Glomerular endothelial cell (primary cell): ENCODE data around the gene PCCB. TPM values are rescaled to one million over a fixed set of nuclear protein-coding genes. Genes with fewer than 3 reads are reported as not detected.
"Not testable (repeated sequence)": the region's sequence is repeated elsewhere in the genome, so short reads cannot be mapped to it uniquely, and the experiment has no call there.

Experiments used
- DNase-seq: peaks from one replicate; pipeline ENCODE4 v3.0.0-alpha.2; 2011; ENCODE audit warnings: low read depth, low spot score; ENCODE audit errors: extremely low read depth
- total RNA-seq: library from RNA; depleted of rRNA; stranded (reverse); fragments of >200 nt; gene quantifications from 2 replicates; pipeline ENCODE4 v1.2.3, GENCODE V29; 2015

The PCCB gene
- total RNA-seq, 1 donor from 2014 or later, result 31.2 TPM

DNA sequence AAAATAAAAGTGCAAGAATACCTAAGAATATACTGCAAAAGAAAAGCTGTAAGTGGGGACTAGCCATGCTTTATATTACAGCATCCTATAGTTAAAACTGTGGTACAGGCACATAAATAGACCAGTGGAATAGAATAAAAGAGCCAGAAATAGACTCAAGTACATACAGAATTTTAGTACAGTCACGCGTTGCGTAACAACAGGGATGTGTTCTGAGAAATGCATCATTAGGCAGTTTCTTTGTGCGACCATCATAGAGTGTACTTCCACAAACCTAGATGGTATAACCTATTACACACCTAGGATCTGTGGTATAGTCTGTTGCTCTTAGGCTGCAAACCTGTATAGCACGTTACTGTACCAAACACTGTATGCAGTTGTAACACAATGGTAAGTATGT lies 61.8 kb downstream of the PCCB start:
- DNase-seq, result no peak

DNA sequence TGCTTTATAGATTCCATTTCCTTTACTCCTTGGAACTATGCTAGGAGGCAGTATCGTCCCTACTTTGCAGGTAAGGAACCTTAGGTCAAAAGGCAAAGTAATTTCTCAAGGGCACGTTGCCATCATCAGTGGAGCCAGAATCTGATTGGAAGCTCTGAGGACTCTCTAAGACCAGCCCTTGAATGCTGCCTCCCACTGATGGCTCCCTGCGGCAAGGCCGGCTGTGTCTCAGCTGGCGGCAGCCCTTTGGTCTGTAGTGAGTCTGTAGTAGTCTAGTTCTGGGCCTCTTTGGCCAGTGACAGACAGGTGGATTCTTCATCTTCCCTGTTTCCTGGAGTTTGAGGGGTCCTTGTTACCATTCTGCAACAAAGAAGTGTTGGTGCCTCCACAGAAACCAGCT lies 76.2 kb downstream of the PCCB start:
- DNase-seq, result no peak

GRCh38 chr3:136327671-136328070 lies 77.5 kb downstream of the PCCB start:
- no peak for DNase-seq

- no peak for DNase-seq
Measured at GRCh38 chr3:136329593-136329992, 79.5 kb downstream of the PCCB start.

- no peak for DNase-seq
Measured at GRCh38 chr3:136330900-136331299, 80.8 kb downstream of the PCCB start.

DNA sequence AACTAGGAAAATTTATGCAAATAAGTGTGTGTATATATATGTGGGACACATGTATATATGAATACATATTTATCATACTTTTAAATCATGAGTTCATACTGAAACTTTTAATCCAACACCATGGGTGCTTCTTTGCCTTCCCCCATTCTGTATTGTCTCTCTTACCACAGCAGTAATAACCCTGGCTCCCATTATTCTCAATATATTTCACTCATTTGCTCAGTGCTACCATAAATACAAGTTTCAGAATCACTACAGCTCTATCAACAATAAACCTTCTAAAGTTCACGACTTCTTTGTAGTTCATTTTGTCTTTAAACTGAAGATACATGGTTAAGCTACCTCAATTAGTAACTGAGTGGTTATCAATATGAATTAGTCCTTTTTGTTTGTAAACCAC lies 82.2 kb downstream of the PCCB start:
- no peak for DNase-seq

GRCh38 chr3:136332776-136333175 lies 82.6 kb downstream of the PCCB start:
- DNase-seq, result no peak

DNA sequence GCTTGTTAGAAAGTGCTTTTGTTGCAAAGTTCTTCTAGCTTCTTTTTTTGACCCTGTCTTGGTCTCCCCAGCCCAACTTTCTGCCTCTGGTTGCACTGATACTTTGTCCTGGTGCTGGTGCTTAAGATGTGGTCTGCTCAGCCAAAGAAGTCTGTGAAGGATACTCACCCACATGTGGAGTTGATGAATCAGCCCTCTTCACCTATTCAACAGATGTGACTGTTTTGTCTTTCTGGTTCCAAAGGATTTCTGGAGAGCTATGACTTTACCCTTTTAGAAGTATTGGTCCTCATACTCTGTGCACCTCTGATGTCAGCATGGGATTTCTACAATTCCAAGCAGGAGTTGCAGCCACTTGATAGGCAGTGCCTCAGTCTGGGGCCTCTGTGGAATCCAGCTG lies 84.1 kb downstream of the PCCB start:
- DNase-seq, result no peak

DNA sequence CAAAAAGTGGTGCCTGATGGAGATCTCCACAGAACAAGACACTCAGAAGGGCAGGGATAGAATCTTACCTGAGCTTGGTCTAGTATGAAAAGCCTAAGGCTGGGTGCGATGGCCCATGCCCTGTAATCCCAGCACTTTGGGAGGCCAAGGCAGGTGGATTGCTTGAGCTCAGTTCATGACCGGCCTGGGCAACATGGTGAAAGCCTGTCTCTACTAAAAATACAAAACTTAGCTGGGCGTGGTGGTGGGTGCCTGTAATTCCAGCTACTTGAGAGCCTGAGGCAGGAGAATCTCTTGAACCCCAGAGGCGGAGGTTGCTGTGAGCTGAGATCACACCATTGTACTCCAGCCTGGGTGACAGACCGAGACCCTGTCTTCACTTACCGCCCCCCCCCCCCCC lies 84.6 kb downstream of the PCCB start:
- not testable (repeated sequence) for DNase-seq

- DNase-seq, result no peak
Measured at GRCh38 chr3:136336329-136337100, 86.4 kb downstream of the PCCB start.

GRCh38 chr3:136343446-136343845 lies 93.3 kb downstream of the PCCB start:
- DNase-seq, result no peak

DNA sequence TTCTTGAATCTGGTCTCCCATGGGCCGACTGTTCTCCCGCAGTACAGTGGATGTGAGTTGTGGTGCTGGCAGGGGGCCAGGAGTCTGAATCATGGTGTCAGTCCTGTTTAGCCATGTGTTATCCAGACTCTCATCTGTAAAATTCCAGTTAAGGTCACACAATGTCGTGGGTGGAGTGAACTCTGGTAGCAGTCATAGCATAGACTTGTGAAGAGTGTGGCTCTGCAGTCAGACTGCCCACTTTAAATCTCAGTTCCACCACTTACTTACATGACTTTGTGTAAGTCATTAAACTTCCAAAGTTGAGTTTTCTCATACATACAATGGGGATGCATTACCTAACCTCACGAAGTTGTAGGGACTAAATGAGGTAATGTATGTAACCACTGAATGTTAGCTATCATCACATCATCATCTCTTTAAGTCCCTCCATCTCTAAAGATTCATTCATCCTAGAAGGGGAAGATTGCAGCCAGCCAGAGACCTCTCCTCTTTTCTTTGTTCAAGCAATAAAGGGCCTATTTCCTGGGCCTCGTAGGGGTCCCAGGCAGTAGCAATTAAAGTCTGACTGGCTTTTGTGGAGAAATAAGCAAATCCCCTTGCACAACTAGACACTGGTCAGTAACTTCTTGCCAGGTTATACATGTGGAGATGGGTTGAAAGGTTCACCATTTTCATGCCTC lies 93.9 kb downstream of the PCCB start:
- DNase-seq, result peak; percentile 67

GRCh38 chr3:136346486-136346885 lies 96.3 kb downstream of the PCCB start:
- DNase-seq, result no peak

DNA sequence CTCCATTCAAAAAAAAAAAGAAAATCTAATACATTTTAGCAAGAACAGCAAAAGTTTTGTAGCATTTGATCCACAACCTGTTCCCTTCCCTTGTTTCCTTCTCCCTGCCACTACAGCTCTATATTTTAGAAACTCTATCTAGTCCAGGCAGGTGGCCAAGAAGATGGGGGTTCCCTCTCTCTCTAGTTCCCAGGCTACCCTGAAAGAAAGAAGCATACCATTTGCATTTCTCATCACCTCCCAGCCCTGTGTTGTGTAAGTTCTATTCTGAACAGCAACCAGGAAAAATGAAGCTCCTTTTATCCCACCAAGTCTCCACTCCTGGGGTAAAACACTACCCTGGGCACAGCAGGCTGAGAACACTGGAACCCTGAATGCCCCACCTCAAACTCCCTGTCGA lies 100.0 kb downstream of the PCCB start:
- DNase-seq, result no peak

- DNase-seq, result no peak
Measured at GRCh38 chr3:136350557-136350956, 100.4 kb downstream of the PCCB start.

GRCh38 chr3:136351351-136351750 lies 101.2 kb downstream of the PCCB start:
- no peak for DNase-seq

- no peak for DNase-seq
Measured at GRCh38 chr3:136351905-136352304, 101.8 kb downstream of the PCCB start.

GRCh38 chr3:136353461-136353860 lies 103.3 kb downstream of the PCCB start:
- DNase-seq, result no peak

DNA sequence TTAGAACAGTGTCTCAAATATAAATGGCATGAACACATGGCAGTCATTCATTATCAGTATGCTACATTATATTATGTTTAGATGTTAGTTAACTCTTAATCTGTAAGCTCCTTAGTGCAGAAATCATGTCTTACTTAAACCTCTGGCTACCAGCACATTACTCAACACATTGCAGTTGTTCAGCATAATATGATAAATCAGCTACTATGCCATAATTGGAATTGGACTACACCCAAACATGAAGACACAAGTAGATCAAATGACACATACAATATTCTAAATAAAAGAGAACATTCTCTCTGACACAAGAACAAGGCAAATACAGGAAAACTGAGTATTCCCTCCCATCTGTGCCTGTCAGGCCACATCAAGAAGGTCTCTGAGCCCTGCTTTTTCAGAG lies 116.1 kb downstream of the PCCB start:
- no peak for DNase-seq

- DNase-seq, result not testable (repeated sequence)
Measured at GRCh38 chr3:136375800-136376199, 125.7 kb downstream of the PCCB start.

DNA sequence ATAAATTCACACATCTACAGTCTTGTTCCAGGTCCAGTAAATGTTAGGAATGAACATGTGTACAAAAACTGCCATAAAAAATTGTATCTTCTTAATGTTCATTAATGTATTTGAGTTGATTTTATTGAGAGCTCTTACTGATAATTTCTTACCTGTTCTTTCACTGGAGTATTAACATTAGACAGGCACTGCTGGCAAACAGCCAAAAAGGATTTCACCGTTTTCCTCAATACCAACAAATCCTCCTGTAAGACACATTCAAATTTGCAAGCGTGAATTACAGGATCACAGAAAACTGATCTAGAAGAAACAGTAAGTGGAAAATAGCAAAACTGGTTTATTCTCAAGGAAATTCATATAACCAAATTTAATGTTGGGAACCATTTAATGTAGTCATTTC lies 127.4 kb downstream of the PCCB start:
- DNase-seq, result no peak

DNA sequence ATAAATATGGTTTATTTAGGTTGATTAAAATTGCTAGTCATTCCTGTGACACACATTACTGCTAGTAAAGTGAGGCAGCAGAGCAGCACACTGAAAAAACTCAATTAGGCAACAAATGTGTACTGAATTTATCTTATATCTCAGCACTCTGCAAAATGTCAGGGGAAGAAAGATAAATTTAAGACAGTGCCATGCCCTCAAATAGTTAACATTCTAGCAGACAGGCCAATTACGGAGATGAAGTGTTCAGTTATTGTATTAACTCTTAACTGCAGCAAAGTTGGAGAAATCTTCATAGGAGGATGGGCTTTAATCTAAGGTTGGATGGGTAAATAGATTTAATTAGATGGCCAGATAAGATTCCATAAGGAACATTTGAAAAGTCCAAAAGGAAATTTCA lies 127.9 kb downstream of the PCCB start:
- DNase-seq, result no peak
